ENCODE measurements around the gene NT5C1B.

- TF ChIP-seq CTCF (conservative IDR thresholded peaks at IDR 0.05; ENCODE audit: low read depth in 2 of 2) (no peak), EZH2 (IDR thresholded peaks at IDR 0.05; ENCODE audit: low read depth, unreplicated experiment) (no peak), POLR2AphosphoS5 (IDR thresholded peaks at IDR 0.05; ENCODE audit: low read depth) (no peak; the same call in 1 of the 2 replicates), EZH2phosphoT487 (IDR thresholded peaks at IDR 0.05; ENCODE audit: unreplicated experiment) (no peak), JUNB (IDR thresholded peaks at IDR 0.05; ENCODE audit: unreplicated experiment) (no peak), ZNF114 (CRISPR knock-in tag; IDR thresholded peaks at IDR 0.05) (no peak), ETS1 (IDR thresholded peaks at IDR 0.05) (peak; percentile 96), REST (IDR thresholded peaks at IDR 0.05; ENCODE audit: unreplicated experiment) (no peak), CREB1 (CRISPR knock-in tag; IDR thresholded peaks at IDR 0.05; ENCODE audit: low read depth) (peak; percentile 84), ZNF331 (CRISPR knock-in tag; IDR thresholded peaks at IDR 0.05; ENCODE audit: low read depth) (no peak), NANOG (IDR thresholded peaks at IDR 0.05; ENCODE audit: borderline replicate concordance) (no peak), STAT1 (IDR thresholded peaks at IDR 0.05; ENCODE audit: unreplicated experiment) (no peak)
These were observed 29.2 kb downstream of the NT5C1B start, which contains the start of gene RDH14 for GRCh38 chr2:18560031-18560796.
